HG03558 (cell line): ENCODE measurements around the gene ALDOB.

ENCODE experiments used
- ATAC-seq: cut with Tn5 transposase; IDR thresholded peaks from one replicate; pipeline ENCODE4 v1.9.1; 2021; ENCODE audit warnings: moderate number of reproducible peaks; ENCODE audit not compliant: unreplicated experiment; ENCODE audit errors: extremely low read depth

ALDOB gene

DNA sequence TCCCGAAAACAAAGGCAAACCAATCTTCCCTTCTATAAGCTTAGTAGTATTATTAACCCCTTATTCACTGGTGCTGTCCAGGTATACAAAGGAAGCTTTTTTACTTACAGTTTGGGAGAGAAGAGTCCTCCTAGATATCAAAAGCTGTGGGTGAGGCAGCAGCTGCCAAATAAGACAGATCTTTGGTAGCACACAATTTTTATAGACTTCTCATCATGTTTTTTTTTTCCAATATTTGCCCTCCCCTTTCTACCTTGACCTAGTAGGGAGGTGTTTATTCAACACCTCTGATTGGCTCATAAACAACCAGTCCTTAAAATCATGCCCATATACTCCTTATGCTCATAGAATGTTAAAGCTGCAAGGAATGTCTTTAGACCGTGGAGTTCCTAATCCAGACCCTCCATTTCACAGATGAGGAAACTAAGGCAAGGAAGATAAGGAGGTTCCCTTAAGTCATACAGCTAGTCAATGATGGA lies at the start of gene ALDOB:
TSS of gene ALDOB (minus strand) at position 174 of the 479 bp plus-strand sequence. CDS start 4,887 bp downstream, outside the sequence.
- no peak for ATAC-seq

DNA sequence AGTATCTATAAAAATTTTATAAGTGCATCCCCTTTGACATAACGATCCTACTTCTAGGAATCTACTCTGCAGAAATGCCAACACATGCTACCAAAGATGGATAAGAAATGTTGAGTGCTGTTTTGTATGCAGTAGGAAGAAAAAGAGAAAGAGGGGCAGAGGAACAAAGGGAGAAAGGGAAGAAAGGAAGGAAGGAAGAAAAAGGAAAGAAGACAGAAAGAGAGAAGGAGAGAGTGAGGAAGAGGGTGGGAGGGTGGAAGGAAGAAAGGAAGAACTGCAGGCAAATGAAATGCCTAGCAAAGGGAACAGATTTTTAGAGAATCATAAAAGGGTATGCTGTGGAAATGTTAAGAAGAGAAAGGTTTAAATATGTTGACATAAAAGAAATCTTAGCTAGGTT lies 48.5 kb upstream of the ALDOB start:
- ATAC-seq: no peak

- no peak for ATAC-seq
Measured at GRCh38 chr9:101481261-101481660, 45.7 kb upstream of the ALDOB start.

DNA sequence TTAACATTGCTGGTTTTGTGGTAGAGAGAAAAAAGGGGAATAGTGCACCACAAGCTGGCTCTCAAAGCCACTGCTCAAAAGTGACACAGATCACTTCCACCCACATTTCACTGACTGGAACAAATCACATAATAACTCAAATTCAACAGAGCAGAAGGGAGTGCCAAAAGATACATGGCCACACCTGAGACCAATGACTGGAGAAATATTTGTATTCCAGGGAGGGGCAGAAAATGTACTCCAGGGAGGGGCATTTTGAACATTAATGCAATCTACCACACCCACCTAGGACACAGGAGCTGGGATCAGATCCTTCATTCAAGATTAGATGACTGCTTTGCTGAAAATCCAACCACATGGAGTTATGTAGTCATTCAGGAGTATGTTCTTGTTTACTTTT lies 44.8 kb upstream of the ALDOB start:
- ATAC-seq: no peak

DNA sequence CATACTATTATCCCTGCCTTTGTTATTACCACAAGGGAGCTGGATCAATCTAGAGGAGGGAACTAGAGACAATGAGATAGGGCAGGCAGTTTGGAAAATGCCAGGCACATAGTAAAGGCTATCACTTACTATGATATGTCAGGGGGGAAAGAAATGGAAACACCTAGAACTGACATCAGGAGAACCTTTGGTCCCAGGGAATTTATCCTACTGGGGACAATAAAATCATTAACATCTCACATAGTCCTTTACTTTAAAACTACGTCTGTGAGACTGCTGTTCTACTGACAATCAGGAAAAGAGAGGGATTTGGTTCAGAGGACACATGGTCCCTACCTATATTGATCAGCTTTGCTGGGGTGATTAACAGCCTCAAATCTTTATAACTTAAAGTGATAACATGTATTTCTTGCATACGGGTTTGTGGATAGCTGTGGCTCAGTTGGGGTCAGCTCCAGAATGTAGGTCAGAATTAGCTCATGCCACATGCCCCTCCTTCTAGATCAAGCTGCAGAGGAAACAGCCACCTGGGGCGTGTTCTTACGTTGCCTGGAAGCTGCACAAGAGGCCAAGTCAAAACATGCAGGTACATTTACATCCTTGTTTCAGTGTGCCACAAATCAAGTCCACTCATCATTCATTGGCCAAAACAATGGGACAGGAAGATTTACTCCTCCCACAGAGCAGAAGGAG lies 43.9 kb upstream of the ALDOB start:
- no peak for ATAC-seq

DNA sequence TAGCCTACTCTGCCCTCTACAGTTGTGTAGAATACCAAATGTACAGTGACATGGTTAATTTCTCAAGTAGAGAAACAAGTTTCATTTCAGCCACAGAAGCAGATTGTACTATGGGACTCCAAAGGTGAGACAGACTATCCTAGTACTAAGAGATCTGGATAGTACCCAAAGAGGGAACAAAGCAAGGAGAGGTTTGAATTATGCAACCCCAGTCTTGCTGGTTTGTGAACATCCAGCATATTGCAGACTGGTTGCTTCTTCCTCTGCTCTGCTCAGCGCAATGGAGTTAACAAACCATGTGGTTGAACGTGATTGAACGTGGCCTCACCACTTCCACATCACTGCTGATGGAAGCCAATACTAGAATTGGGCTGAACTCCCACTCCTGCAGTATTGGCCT lies 43.3 kb upstream of the ALDOB start:
- no peak for ATAC-seq

DNA sequence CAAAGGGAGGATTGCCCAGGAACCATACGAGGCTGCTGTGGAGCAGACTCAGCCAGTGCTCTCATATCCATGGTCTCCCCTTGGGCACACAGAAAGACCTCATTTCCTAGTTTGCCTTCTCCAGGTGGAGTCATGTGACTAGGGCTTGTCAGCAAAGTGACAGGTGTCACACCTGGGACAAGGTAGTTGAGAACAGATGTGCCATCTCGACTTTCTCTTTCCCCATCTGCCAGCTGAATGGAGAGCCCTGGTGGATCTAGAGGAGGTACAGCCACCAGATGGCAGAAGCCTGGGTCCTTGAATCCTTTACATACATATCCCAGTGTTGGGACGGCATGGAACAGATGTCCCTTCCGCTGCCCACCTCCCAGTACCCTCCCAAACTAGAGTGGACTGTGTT lies 42.9 kb upstream of the ALDOB start:
- ATAC-seq: no peak

DNA sequence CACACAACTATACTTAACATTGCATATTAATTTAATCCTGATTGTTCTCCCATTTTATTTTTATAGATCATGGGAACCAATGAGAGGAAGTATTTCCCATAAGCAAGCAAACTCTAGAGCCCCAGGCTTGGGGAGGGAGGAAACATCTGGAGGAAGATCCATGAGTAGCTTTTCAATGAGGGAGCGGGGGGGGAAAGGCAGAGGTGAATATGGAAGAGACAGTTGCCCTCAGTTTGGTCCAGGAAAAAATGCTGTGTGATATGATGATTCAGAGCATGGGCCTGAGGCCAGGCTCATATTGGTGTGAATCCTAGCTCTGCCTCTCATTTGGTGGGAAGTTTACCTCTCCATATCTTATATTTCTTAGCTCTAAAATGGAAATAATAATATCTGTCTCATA lies 42.2 kb upstream of the ALDOB start:
- ATAC-seq: no peak

DNA sequence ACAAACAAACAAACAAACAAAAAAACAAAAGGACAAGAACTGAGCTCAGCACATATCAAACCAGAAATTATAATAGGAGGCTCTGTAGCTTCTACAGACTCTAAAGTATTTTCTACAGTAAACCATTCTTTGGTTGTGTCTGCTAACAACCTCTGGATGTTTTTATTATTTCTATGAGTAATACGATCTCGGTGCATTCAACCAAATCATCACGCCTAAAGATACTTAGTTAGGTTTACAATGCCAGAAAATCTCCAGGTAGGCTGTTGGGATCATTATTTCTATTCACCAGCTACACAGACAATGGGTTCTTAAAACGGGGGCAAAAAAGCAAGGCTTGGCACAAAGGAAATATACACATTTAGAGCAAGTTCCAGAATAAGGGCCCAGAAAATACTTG lies 41.6 kb upstream of the ALDOB start:
- no peak for ATAC-seq

- ATAC-seq: no peak
Measured at GRCh38 chr9:101476576-101477208, 41.1 kb upstream of the ALDOB start.

GRCh38 chr9:101472891-101473290 lies 37.3 kb upstream of the ALDOB start:
- ATAC-seq: no peak

DNA sequence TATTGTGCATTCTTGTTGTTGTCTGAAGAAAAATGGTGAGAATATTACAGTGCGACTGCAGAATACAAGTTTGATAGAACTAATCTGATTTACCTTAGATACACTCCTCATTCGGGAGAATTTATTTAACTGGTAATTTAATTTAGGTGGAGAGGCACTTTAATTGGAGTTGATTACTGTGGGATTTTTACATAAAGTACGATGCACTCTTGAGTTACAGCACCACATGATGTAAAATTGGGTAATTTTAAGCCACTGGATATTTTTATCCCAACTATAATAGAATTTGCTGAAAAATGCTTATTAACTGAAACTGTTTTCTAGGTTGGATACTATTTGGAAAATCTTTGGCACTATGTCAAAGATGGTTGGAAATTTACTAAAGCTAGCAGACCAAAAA lies 35.4 kb upstream of the ALDOB start:
- no peak for ATAC-seq

DNA sequence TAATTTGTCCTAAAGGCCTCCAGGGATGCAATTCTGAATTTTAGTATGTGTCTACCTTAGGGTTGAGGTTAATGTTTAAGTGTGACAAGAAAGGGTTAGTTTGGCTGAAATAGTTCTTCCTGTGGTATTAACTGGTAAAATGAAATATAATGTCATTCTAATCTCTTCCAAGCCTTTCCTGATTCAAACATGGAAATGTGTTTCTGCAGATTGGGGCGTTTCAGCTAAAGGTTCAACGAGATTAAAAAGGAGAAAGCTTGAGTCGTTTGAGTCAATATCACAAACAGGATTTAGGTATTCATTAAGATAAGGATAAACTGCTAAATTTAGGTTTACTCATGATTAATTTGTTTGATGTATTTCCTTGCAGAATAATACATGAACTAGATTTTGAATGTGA lies 34.4 kb upstream of the ALDOB start:
- ATAC-seq: no peak

DNA sequence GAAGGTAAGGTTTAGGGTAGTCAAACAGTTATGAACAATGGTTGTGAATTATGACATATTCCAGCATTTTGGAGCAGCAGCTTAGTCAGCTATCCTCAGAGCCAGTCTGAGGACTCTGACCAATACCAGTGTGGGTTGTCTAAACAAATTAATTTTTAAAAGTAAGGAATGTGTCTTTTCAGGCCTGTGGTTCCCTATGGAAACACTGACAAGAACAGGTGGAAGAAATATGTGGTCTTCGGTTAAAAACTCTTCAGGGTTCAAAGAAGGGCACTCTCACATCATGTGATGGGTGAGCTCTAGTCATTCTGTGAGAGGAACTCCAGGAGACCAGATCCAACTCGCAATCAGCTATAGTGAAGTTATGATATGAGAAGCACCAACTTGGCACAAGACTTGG lies 33.5 kb upstream of the ALDOB start:
- no peak for ATAC-seq

DNA sequence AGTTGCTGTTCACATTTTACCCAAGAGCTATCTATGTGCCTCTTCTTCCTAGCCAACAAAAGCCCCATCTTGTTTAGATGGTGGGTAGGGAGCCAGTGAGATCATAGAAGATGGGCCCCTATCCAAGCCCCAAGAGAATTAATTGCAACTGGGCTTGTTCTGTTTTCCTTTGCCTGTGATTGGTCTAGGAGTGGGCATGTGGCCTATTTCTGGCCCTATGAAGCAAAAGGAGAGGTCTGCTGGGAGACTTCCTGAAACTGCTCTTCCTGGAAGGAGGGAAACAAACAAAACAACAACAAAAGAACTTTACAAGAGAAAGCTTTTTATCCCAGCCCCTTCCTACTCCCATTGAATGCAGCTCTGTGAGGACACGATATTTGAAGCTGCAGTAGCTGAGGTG lies 32.5 kb upstream of the ALDOB start:
- ATAC-seq: no peak

GRCh38 chr9:101467690-101468089 lies 32.1 kb upstream of the ALDOB start:
- no peak for ATAC-seq

DNA sequence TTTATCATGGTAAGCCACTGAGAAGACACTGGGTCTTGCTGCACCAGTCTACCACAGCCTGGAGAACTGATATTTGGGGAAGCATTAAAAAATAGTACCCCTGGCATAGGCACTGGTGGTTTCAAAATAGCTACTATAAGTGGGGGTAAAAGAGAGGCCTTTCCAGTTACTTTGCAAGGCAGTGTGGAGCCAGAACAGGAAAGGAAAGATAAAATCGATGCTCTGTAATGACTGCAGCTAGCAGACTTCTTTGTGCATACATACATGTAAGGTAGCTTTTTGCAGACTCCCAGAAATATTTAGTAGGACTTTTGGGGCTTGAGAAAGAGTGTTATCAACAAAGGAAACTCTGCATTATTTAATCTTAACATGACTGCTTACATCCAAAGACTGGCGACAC lies 31.3 kb upstream of the ALDOB start:
- no peak for ATAC-seq

DNA sequence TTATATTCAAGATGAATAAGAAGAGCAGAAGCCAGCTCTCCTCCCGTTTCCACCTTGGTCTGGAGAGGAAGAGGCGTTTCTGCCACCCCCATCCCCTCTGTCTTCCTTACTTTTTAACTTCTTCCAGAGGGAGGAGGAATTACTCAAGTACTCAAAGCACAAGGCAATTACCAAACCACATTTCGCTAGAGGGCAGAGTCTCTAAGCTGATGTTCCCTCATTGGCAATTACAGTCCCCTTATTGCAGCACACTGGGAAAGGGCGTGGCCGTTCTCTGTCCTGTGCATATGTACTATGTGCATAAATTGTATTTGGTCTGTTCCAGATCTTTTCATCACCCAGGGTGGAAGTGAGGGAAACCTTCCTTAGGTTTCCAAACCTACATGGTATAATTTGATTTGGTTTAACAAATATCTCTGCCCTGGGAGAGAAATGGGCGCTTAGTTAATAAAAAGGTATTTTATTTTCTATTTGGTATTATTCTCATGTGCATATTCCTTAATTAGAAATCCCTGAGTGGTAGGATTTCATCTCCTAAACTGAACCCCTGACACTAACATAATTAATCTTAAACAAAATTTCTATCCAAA lies 29.8 kb upstream of the ALDOB start:
- no peak for ATAC-seq

DNA sequence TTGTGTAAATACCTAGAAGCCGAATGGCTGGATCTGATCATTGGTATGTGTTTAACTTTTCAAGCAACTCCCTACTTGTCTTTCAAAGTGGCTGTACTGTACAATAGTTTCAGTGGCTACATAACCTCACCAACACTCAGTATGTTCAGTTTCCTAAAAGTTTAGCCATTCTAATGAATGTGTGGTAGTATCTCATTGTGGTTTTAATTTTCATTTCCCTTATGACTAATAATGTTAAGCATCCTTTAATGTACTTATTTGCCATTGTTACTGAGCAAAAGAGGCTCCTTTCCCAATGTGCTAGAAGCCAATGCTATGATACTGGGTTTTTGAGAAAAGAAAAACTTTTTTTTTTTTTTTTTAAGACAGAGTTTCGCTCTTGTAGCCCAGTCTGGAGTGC lies 27.8 kb upstream of the ALDOB start:
- no peak for ATAC-seq

DNA sequence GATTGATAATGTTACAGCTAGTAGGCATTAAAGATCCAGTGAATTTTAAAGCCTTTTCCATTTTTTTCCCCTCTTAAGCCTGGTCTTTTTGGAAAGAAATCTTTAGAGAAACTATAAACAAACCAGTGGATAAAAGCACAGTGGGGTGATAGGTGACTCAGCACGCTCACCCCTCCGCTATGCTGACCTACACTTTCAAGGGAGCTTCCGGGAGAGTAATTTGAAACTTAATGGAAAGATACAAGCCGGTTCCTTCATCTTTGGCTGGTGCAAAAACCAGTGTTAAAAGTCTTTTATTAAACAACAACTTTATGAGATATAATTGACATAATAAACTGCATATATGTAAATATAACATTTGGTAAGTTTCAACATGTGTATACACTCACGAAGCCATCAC lies 27.0 kb upstream of the ALDOB start:
- ATAC-seq: no peak

GRCh38 chr9:101460965-101461364 lies 25.4 kb upstream of the ALDOB start:
- no peak for ATAC-seq
